HL-60 (cell line): ENCODE measurements around the gene AMN1.
A peak's percentile ranks its signal among the peaks of the same experiment; 100 is the strongest.

Source experiments
- DNase-seq, 2 experiments: peaks; one replicate each; pipeline ENCODE4 v3.0.0-alpha.2; 2010 to 2020; ENCODE audit warnings: low read depth in 1 of 2, low spot score in 1 of 2
- H3K27ac ChIP-seq: fragments of 250-450 bp; sonication (Bioruptor Pico); replicated peaks from 2 replicates; pipeline ENCODE4 v1.5.1; 2020; ENCODE audit warnings: mild to moderate bottlenecking, moderate library complexity
- H3K27me3 ChIP-seq: fragments of 250-450 bp; sonication (Bioruptor Pico); 2 replicates; pipeline ENCODE4 v1.5.1; 2021; ENCODE audit warnings: mild to moderate bottlenecking, moderate library complexity; ENCODE audit not compliant: insufficient read depth, poor library complexity, severe bottlenecking
- H3K4me3 ChIP-seq: replicated peaks from 2 replicates; pipeline ENCODE4 v1.5.1; 2011; ENCODE audit warnings: mild to moderate bottlenecking, control low read depth, low read length; ENCODE audit not compliant: insufficient read depth
- GABPA ChIP-seq: IDR thresholded peaks from 2 replicates; pipeline ENCODE4 v1.6.1; 2012; ENCODE audit warnings: low read depth
- POLR2AphosphoS5 ChIP-seq: IDR thresholded peaks from 2 replicates; pipeline ENCODE4 v1.6.1; 2012; ENCODE audit warnings: low read depth
- SPI1 ChIP-seq: IDR thresholded peaks from 2 replicates; pipeline ENCODE4 v1.6.1; 2012; ENCODE audit warnings: low read depth, mild to moderate bottlenecking, borderline replicate concordance
- TF ChIP-seq, protein P1 (sequence below): IDR thresholded peaks from 2 replicates; pipeline ENCODE4 v1.6.1; 2012; ENCODE audit warnings: low read depth; ENCODE audit not compliant: insufficient replicate concordance
- TF ChIP-seq, protein P2 (sequence below): IDR thresholded peaks from one replicate; pipeline ENCODE4 v1.5.1; 2011; ENCODE audit warnings: low read length, control low read depth, inconsistent platforms; ENCODE audit not compliant: insufficient read depth

Gene AMN1

DNA sequence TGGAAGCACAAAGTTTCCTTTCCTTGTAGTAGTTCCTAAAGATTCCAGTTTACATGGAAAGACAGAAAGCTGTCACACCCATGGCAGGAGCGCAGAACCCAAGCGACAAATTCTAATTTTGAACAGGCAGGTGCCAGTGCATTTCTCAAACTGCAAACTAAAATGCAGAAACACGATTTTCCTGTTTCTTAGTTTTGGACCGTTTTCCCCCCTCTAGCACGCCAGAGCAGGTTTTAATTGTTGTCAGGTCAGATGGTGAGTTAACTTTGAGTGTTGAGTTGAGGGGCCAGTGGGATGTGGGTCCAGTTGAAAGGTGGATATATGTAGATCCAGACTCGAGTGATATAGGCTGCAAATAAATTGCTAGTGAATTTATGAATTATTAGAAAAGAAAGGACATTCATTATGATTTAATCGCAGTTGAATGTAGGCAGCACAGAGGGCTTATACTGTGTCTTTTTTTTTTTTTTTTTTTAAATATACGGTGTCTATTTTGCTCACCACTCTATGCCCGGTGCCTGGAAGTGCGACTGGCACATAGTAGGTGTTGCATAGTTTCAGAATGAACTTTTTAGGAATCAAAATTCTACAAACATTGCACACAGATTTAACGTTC lies 70.2 kb downstream of the AMN1 start:
- TF ChIP-seq, protein P1, sequence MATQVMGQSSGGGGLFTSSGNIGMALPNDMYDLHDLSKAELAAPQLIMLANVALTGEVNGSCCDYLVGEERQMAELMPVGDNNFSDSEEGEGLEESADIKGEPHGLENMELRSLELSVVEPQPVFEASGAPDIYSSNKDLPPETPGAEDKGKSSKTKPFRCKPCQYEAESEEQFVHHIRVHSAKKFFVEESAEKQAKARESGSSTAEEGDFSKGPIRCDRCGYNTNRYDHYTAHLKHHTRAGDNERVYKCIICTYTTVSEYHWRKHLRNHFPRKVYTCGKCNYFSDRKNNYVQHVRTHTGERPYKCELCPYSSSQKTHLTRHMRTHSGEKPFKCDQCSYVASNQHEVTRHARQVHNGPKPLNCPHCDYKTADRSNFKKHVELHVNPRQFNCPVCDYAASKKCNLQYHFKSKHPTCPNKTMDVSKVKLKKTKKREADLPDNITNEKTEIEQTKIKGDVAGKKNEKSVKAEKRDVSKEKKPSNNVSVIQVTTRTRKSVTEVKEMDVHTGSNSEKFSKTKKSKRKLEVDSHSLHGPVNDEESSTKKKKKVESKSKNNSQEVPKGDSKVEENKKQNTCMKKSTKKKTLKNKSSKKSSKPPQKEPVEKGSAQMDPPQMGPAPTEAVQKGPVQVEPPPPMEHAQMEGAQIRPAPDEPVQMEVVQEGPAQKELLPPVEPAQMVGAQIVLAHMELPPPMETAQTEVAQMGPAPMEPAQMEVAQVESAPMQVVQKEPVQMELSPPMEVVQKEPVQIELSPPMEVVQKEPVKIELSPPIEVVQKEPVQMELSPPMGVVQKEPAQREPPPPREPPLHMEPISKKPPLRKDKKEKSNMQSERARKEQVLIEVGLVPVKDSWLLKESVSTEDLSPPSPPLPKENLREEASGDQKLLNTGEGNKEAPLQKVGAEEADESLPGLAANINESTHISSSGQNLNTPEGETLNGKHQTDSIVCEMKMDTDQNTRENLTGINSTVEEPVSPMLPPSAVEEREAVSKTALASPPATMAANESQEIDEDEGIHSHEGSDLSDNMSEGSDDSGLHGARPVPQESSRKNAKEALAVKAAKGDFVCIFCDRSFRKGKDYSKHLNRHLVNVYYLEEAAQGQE: no peak
- TF ChIP-seq SPI1: no peak
- TF ChIP-seq, protein P2, sequence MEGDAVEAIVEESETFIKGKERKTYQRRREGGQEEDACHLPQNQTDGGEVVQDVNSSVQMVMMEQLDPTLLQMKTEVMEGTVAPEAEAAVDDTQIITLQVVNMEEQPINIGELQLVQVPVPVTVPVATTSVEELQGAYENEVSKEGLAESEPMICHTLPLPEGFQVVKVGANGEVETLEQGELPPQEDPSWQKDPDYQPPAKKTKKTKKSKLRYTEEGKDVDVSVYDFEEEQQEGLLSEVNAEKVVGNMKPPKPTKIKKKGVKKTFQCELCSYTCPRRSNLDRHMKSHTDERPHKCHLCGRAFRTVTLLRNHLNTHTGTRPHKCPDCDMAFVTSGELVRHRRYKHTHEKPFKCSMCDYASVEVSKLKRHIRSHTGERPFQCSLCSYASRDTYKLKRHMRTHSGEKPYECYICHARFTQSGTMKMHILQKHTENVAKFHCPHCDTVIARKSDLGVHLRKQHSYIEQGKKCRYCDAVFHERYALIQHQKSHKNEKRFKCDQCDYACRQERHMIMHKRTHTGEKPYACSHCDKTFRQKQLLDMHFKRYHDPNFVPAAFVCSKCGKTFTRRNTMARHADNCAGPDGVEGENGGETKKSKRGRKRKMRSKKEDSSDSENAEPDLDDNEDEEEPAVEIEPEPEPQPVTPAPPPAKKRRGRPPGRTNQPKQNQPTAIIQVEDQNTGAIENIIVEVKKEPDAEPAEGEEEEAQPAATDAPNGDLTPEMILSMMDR: no peak
- TF ChIP-seq GABPA: no peak
- no peaks in the 10 kb centered on the region for H3K27me3 ChIP-seq
- peak overlapping the region; percentile 88 for H3K4me3 ChIP-seq
- no peak for DNase-seq
- H3K27ac ChIP-seq: peak overlapping the region; percentile 78

DNA sequence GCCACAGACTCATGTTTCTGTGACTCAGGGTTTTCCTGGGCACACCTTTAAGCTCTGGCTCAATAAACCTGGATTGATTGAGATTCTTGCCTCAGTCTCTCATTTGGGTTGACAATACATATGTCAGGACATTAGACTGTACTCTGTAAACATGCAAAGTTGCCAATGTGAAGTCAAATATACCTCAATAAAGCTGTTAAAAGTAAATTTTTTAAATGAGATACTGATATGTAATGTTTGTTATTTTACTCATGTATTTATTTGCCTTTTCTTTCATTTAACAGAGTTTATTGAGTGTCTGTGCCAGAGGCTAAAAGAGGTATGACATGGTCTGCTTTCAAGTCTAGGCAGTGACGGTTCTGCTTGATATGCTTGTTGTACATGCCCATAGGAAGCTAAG lies 73.0 kb downstream of the AMN1 start:
- Histone ChIP-seq H3K27ac (no peak overlapping the region), H3K27me3 (no peaks in the 10 kb centered on the region), H3K4me3 (no peak overlapping the region)
- no peak for DNase-seq
- TF ChIP-seq, protein P2: no peak
- TF ChIP-seq, protein P1: no peak
- TF ChIP-seq SPI1 (no peak), POLR2AphosphoS5 (no peak), GABPA (no peak)

DNA sequence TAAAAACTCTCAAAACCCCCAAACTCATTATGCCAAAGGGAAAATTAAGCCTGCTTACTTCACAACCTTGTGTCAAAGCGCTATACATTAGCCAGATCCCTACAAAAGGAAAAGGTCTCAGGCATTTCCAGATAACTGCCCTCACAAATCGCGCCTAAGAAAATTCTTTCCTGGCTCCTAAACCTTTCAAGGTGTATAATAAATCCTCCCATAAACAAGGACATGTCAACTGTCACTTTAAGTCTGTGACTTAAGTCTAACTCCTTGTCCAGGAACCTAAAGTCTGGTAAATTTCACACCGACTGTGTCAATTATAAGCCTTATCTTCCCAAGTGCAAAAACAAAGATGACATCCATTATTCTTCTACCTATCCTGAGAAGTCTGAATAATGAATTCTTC lies 73.6 kb downstream of the AMN1 start:
- Histone ChIP-seq H3K4me3 (no peak overlapping the region), H3K27me3 (no peaks in the 10 kb centered on the region), H3K27ac (no peak overlapping the region)
- no peak for DNase-seq
- TF ChIP-seq SPI1: no peak
- TF ChIP-seq POLR2AphosphoS5: no peak

DNA sequence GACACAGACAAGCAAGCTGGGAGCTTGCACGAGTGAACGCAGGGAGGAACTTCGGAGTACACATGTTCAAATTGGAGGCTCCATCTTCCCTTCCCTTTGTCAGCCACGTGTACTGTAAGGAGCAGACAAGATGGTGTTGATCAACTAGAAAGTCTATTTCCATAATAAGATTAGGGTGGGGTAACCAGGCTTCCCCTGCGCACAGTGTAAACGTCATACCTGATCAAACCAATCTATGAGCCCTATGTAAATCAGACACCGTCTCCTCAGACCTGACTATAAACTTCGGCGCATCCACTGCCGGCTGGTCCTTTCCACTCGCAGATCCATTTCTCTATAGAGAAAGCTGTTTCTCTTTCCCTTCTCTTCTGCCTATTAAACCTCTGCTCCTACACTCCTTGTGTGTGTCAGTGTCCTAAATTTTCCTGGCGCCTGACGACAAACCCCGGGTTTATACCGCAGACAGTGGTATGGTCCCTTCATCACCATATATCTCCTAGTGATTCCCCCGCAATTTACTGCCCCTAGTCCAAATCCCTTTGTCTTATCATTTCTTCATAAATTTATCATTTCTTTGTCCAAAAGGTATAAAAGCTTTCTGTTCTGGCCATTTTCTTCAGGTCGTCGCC lies 76.8 kb downstream of the AMN1 start:
- no peak overlapping the region for H3K4me3 ChIP-seq
- TF ChIP-seq POLR2AphosphoS5 (no peak), GABPA (no peak)
- no peak overlapping the region for H3K27ac ChIP-seq
- no peak for DNase-seq
- H3K27me3 ChIP-seq: no peaks in the 10 kb centered on the region
